Left colon (tissue), 2 donors: ENCODE data around the gene NFKBIE. TPM values are rescaled to one million over a fixed set of nuclear protein-coding genes. Genes with fewer than 3 reads are reported as not detected.
A peak's percentile ranks its signal among the peaks of the same experiment; 100 is the strongest.

Experiments
- ATAC-seq: fragments of 200-7000 bp; cut with Tn5 transposase; one replicate; pipeline ENCODE4 v1.9.1; 2020; ENCODE audit warnings: mild to moderate bottlenecking, moderate library complexity
- DNase-seq, 2 donors: peaks; one replicate each; pipeline ENCODE4 v3.0.0-alpha.2; 2020
- intact Hi-C, 2 donors: fragments of 100-400 bp; cut with DNase I in 1 of 2; cut with micrococcal nuclease in 1 of 2; formaldehyde crosslinking; loops; one replicate each; pipeline versions ENCODE4 v1.11.2 to v1.14.0; 2022; cut with DNase I, micrococcal nuclease
- total RNA-seq, 2 donors: library from RNA; stranded (reverse); fragmentation: NEBNext Ultra II Directional; extraction: Animal tissue kit (Norgen Biotek cat#: 25700); gene quantifications; one replicate each; pipeline ENCODE4 v1.2.1, GENCODE V29; 2021
- donor health status: DM: no; HTN: no; CAD: no.
- donor health status: DM: yes; HTN: yes; CAD: no.

The NFKBIE gene
- total RNA-seq, 2 donors from 2014 or later = 9.6 to 15.3 TPM

- intact Hi-C loops = no loop called here
- DNase-seq (peak in 1 of 2 donors; percentile 69), ATAC-seq (no peak)
Observed at GRCh38 chr6:44253307-44254101, 11.8 kb downstream of the NFKBIE start.

- intact Hi-C loops = no loop called here
- ATAC-seq (no peak), DNase-seq (no peak)
Observed at GRCh38 chr6:44251576-44252524, 13.5 kb downstream of the NFKBIE start.

- no peak for DNase-seq
- no peak for ATAC-seq
- intact Hi-C loops = no loop called here
Observed at GRCh38 chr6:44250718-44251123, 14.6 kb downstream of the NFKBIE start.

- intact Hi-C loops = no loop called here
- DNase-seq = no peak
- no peak for ATAC-seq
Observed at GRCh38 chr6:44250067-44250717, 15.2 kb downstream of the NFKBIE start.

GRCh38 chr6:44249082-44249748, 16.1 kb downstream of the NFKBIE start:
- no peak for DNase-seq
- ATAC-seq = no peak
- intact Hi-C loops = no loop called here

GRCh38 chr6:44248579-44248978, 16.8 kb downstream of the NFKBIE start:
- intact Hi-C loops = no loop called here
- no peak for ATAC-seq
- DNase-seq = no peak

GRCh38 chr6:44247338-44248302, 17.7 kb downstream of the NFKBIE start:
- intact Hi-C loops = no loop called here
- peak; percentile 59 for ATAC-seq
- DNase-seq = peak; percentile 78 to 81

- ATAC-seq (peak; percentile 84), DNase-seq (peak; percentile 95 to 98)
- intact Hi-C loops = no loop called here
Observed at GRCh38 chr6:44246663-44247337, 18.6 kb downstream of the NFKBIE start, which contains the start of gene HSP90AB1. TSS of gene HSP90AB1 (plus strand) at chr6:44247101. CDS start at chr6:44248630, 1,529 bp downstream.

GRCh38 chr6:44245912-44246662, 19.3 kb downstream of the NFKBIE start:
- DNase-seq (peak; percentile 89 to 94), ATAC-seq (peak; percentile 74)
- intact Hi-C loops = no loop called here

- ATAC-seq (no peak), DNase-seq (no peak)
- intact Hi-C loops = no loop called here
Observed at GRCh38 chr6:44245391-44245911, 19.9 kb downstream of the NFKBIE start.

GRCh38 chr6:44243345-44243744, 22.0 kb downstream of the NFKBIE start:
- DNase-seq = no peak
- intact Hi-C loops = no loop called here

GRCh38 chr6:44238687-44239350, 26.5 kb downstream of the NFKBIE start:
- ATAC-seq (peak; percentile 41), DNase-seq (no peak)
- intact Hi-C loops = no loop called here

More at GRCh38 chr6:44243345-44243744, 22.0 kb downstream of the NFKBIE start:
- ATAC-seq = no peak

- ATAC-seq = peak; percentile 71
- intact Hi-C loops = no loop called here
- peak in 1 of 2 donors; percentile 83 for DNase-seq
Observed at GRCh38 chr6:44237813-44238433, 27.4 kb downstream of the NFKBIE start.

GRCh38 chr6:44237021-44237812, 28.1 kb downstream of the NFKBIE start:
- DNase-seq (peak; percentile 91 to 98), ATAC-seq (peak; percentile 88)
- intact Hi-C loops = no loop called here
